ENCODE data around the gene RNF148.

- TF ChIP-seq, protein P1, sequence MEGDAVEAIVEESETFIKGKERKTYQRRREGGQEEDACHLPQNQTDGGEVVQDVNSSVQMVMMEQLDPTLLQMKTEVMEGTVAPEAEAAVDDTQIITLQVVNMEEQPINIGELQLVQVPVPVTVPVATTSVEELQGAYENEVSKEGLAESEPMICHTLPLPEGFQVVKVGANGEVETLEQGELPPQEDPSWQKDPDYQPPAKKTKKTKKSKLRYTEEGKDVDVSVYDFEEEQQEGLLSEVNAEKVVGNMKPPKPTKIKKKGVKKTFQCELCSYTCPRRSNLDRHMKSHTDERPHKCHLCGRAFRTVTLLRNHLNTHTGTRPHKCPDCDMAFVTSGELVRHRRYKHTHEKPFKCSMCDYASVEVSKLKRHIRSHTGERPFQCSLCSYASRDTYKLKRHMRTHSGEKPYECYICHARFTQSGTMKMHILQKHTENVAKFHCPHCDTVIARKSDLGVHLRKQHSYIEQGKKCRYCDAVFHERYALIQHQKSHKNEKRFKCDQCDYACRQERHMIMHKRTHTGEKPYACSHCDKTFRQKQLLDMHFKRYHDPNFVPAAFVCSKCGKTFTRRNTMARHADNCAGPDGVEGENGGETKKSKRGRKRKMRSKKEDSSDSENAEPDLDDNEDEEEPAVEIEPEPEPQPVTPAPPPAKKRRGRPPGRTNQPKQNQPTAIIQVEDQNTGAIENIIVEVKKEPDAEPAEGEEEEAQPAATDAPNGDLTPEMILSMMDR (IDR thresholded peaks at IDR 0.05), result no peak
- no peak for TF ChIP-seq POLR2A (IDR thresholded peaks at IDR 0.05)
These were observed 4.1 kb upstream of the RNF148 start for GRCh38 chr7:122706836-122707235.

Data from right lobe of liver (tissue), 4 donors.